Measurements from ENCODE around the gene DOCK8.

DNA sequence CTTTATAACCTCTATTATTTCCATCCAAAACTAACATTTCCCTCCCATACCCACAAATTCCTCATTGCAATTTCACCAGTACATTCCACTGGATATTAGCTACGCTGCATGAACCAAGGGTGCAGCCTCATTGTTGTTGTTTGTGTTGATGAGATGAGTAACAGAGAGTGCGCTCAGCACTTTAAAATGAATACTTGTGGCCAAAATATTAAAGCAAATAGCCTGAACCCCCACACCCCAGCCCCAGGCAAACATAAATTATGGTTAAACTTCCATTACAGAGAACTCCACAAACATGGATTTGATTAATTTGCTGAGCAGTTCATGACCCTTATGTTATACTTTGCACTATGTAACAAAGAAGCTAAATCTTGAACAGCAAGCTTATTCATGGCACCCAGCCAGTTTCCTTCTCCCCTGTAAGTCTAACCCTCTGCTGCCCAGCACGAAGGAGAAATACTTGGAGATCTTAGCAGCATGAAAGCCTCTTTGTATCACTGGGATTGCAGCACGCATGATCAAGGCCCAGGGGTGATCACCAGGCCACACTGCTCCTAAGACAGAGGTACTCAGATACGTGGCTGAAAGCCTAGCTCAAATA is 205.0 kb downstream of the DOCK8 start:
- TF ChIP-seq CTCF (IDR thresholded peaks at IDR 0.05) (no peak), POLR2A (IDR thresholded peaks at IDR 0.05) (no peak)
